Right atrium auricular region (tissue), 2 donors: ENCODE data around the gene KRT7. TPM values are rescaled to one million over a fixed set of nuclear protein-coding genes. Genes with fewer than 3 reads are reported as not detected.

Experiments
- DNase-seq: peaks from one replicate; pipeline ENCODE4 v3.0.0-alpha.2; 2019; ENCODE audit warnings: low spot score
- H3K27ac ChIP-seq, 2 donors: fragments of 200-600 bp; sonication (generic); 1 replicate in 1 of 2; 2 replicates in 1 of 2; pipeline ENCODE4 v1.5.1; 2016 to 2019
- H3K27me3 ChIP-seq, 2 donors: fragments of 200-600 bp; sonication (generic); one replicate each; pipeline versions ENCODE4 v1.5.1 to v1.6.0; 2017 to 2019
- H3K36me3 ChIP-seq: fragments of 200-600 bp; sonication (generic); one replicate; pipeline ENCODE4 v1.5.1; 2016
- H3K4me1 ChIP-seq, 2 donors: fragments of 200-600 bp; sonication (generic); one replicate each; pipeline versions ENCODE4 v1.5.1 to v1.6.0; 2017 to 2019
- H3K4me3 ChIP-seq, 2 donors: fragments of 200-600 bp; sonication (generic); 1 replicate in 1 of 2; 2 replicates in 1 of 2; pipeline ENCODE4 v1.5.1; 2017 to 2019; ENCODE audit warnings: mild to moderate bottlenecking in 1 of 2, moderate library complexity in 1 of 2
- H3K9me3 ChIP-seq, 2 donors: fragments of 200-600 bp; sonication (generic); one replicate each; pipeline ENCODE4 v1.5.1; 2019
- CTCF ChIP-seq, 2 donors: fragments of 200-600 bp; sonication (generic); IDR thresholded peaks; one replicate each; pipeline ENCODE4 v1.5.1; 2019; ENCODE audit warnings: antibody characterized with exemption in 2 of 2
- total RNA-seq, 2 donors: library from RNA; depleted of rRNA; stranded (reverse); fragments of >200 nt; gene quantifications; one replicate each; pipeline ENCODE4 v1.1.0, GENCODE V29; 2016

The KRT7 gene
- total RNA-seq, 2 donors from 2014 or later, result 14.7 to 58.4 TPM

GRCh38 chr12:52186118-52186840 is 46.8 kb upstream of the KRT7 start:
- Histone ChIP-seq H3K9me3 (no peaks in the 10 kb centered on the region), H3K4me3 (no peak overlapping the region), H3K27me3 (no peaks in the 10 kb centered on the region), H3K4me1 (peaks cover 0 to 52% of the 10 kb centered on the region in 2 donors), H3K27ac (peak overlapping the region; percentile 10 to 39), H3K36me3 (no peaks in the 10 kb centered on the region)
- no peak for TF ChIP-seq CTCF (IDR thresholded peaks at IDR 0.05)
- no peak for DNase-seq

- no peak overlapping the region for H3K4me3 ChIP-seq
- no peaks in the 10 kb centered on the region for H3K36me3 ChIP-seq
- H3K9me3 ChIP-seq, result no peaks in the 10 kb centered on the region
- peaks cover 0 to 56% of the 10 kb centered on the region in 2 donors for H3K4me1 ChIP-seq
- no peak overlapping the region for H3K27ac ChIP-seq
- no peak for DNase-seq
- TF ChIP-seq CTCF (IDR thresholded peaks at IDR 0.05), result no peak
- no peaks in the 10 kb centered on the region for H3K27me3 ChIP-seq
These were observed 45.8 kb upstream of the KRT7 start for GRCh38 chr12:52187206-52187605.

GRCh38 chr12:52187640-52188039 is 45.4 kb upstream of the KRT7 start:
- no peak for DNase-seq
- Histone ChIP-seq H3K27ac (no peak overlapping the region), H3K27me3 (no peaks in the 10 kb centered on the region), H3K9me3 (no peaks in the 10 kb centered on the region), H3K4me1 (peaks cover 0 to 59% of the 10 kb centered on the region in 2 donors), H3K36me3 (no peaks in the 10 kb centered on the region), H3K4me3 (no peak overlapping the region)
- TF ChIP-seq CTCF (IDR thresholded peaks at IDR 0.05), result no peak

- Histone ChIP-seq H3K4me3 (no peak overlapping the region), H3K4me1 (peaks cover 0 to 59% of the 10 kb centered on the region in 2 donors), H3K27me3 (no peaks in the 10 kb centered on the region), H3K9me3 (no peaks in the 10 kb centered on the region), H3K27ac (no peak overlapping the region), H3K36me3 (no peaks in the 10 kb centered on the region)
- TF ChIP-seq CTCF (IDR thresholded peaks at IDR 0.05), result no peak
- DNase-seq, result no peak
These were observed 44.4 kb upstream of the KRT7 start for GRCh38 chr12:52188658-52189057.

- Histone ChIP-seq H3K27me3 (no peaks in the 10 kb centered on the region), H3K9me3 (no peaks in the 10 kb centered on the region), H3K27ac (no peak overlapping the region), H3K4me1 (peaks cover 0 to 62% of the 10 kb centered on the region in 2 donors), H3K4me3 (no peak overlapping the region), H3K36me3 (no peaks in the 10 kb centered on the region)
- TF ChIP-seq CTCF (IDR thresholded peaks at IDR 0.05), result no peak
- no peak for DNase-seq
These were observed 43.5 kb upstream of the KRT7 start for GRCh38 chr12:52189376-52190174.
